Measurements from ENCODE around the gene NUP37.
"Not testable (repeated sequence)": the region's sequence is repeated elsewhere in the genome, so short reads cannot be mapped to it uniquely, and the experiment has no call there.

The NUP37 gene

GRCh38 chr12:102119674-102120563 lies at the start of gene NUP37, which contains the start of gene PARPBP:
NUP37 (minus strand) TSS chr12:102120114; CDS start chr12:102118518, 1,596 bp downstream.
PARPBP (plus strand) TSS chr12:102120183; CDS start chr12:102123889, 3,706 bp downstream.
- Histone ChIP-seq H3K9me3 (ENCODE audit: severe bottlenecking) (no peaks in the 10 kb centered on the region), H3K27me3 (ENCODE audit: insufficient read depth, poor library complexity, severe bottlenecking) (no peaks in the 10 kb centered on the region), H3K4me3 (ENCODE audit: severe bottlenecking) (peak within 1 kb of the TSS; percentile 84), H3K4me1 (ENCODE audit: insufficient read depth, poor library complexity, severe bottlenecking) (peaks cover 12% of the 10 kb centered on the region), H3K27ac (ENCODE audit: poor library complexity, severe bottlenecking) (peak within 1 kb of the TSS; percentile 74), H3K36me3 (ENCODE audit: low read depth) (peaks cover 51% of the 10 kb centered on the region)
- DNase-seq (ENCODE audit: low spot score) (peak; percentile 90), ATAC-seq (ENCODE audit: low read depth) (peak; percentile 95)
- TF ChIP-seq, protein P1, sequence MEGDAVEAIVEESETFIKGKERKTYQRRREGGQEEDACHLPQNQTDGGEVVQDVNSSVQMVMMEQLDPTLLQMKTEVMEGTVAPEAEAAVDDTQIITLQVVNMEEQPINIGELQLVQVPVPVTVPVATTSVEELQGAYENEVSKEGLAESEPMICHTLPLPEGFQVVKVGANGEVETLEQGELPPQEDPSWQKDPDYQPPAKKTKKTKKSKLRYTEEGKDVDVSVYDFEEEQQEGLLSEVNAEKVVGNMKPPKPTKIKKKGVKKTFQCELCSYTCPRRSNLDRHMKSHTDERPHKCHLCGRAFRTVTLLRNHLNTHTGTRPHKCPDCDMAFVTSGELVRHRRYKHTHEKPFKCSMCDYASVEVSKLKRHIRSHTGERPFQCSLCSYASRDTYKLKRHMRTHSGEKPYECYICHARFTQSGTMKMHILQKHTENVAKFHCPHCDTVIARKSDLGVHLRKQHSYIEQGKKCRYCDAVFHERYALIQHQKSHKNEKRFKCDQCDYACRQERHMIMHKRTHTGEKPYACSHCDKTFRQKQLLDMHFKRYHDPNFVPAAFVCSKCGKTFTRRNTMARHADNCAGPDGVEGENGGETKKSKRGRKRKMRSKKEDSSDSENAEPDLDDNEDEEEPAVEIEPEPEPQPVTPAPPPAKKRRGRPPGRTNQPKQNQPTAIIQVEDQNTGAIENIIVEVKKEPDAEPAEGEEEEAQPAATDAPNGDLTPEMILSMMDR (IDR thresholded peaks at IDR 0.05; ENCODE audit: poor library complexity, severe bottlenecking) = peak; percentile 6

DNA sequence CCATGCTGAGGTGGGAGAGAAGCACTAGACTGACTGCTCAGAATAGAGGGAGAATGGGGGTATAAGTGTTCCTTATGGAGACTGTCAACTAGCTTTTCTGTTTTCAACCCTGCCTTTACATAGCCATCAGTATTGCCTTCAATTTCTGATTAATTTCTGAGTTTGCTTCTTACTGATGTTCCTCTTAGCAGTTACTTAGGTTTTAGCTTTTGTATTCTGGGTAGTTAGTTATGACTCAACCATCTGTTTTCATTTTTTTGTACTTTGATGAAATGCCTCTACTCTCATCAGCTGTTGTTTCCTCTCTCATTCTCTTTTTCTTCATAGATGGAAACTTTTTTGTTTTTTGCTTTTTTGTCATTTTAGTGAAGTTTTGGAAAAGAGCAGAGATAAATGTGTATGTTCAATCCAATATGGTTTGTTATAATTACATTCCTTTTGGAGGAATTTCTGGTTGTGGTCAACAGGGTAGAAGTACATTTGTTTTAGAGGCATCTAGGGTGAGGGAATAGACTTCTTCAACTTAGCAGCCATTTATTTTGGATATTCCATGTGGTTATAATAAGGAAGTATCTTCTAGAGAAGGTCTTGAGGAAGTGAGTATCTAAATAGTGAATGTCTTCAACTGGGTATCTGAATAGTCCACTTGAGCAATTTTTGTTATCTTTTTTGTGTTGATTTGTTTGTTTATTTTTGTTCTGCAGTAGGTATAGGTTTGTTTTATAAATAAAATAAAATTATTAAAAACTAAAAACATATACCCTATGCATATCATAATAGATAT lies 48.1 kb upstream of the NUP37 start:
- H3K9me3 ChIP-seq (ENCODE audit: severe bottlenecking) = no peaks in the 10 kb centered on the region
- no peak overlapping the region for H3K4me3 ChIP-seq (ENCODE audit: severe bottlenecking)
- no peaks in the 10 kb centered on the region for H3K4me1 ChIP-seq (ENCODE audit: insufficient read depth, poor library complexity, severe bottlenecking)
- TF ChIP-seq, protein P1 (IDR thresholded peaks at IDR 0.05; ENCODE audit: poor library complexity, severe bottlenecking) = no peak
- H3K27ac ChIP-seq (ENCODE audit: poor library complexity, severe bottlenecking) = no peak overlapping the region
- DNase-seq (ENCODE audit: low spot score) (no peak), ATAC-seq (ENCODE audit: low read depth) (no peak)
- no peaks in the 10 kb centered on the region for H3K27me3 ChIP-seq (ENCODE audit: insufficient read depth, poor library complexity, severe bottlenecking)
- peaks cover 13% of the 10 kb centered on the region; the same call in 1 of the 2 replicates for H3K36me3 ChIP-seq (ENCODE audit: low read depth)

DNA sequence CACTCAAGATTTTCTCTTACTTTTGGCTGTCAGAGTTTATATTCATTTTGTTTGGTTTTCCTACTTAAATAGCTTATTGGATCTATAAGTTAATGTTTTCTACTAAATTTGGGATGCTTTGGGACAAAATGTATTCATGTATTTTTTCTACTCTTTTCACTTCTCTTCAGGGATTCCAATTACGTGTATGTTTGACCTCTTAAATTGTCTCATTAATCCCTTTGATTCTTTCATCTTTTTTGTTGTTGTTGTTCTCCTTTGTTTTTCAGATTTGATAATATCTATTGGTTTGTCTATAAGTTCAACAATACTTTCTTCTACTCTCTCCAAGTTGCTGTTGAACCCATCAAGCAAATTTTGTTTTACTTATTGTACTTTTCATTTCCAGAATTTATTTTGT lies 43.5 kb upstream of the NUP37 start:
- Histone ChIP-seq H3K4me3 (ENCODE audit: severe bottlenecking) (no peak overlapping the region), H3K36me3 (ENCODE audit: low read depth) (no peaks in the 10 kb centered on the region), H3K27ac (ENCODE audit: poor library complexity, severe bottlenecking) (no peak overlapping the region), H3K4me1 (ENCODE audit: insufficient read depth, poor library complexity, severe bottlenecking) (no peaks in the 10 kb centered on the region), H3K27me3 (ENCODE audit: insufficient read depth, poor library complexity, severe bottlenecking) (no peaks in the 10 kb centered on the region), H3K9me3 (ENCODE audit: severe bottlenecking) (no peaks in the 10 kb centered on the region)
- TF ChIP-seq, protein P1 (IDR thresholded peaks at IDR 0.05; ENCODE audit: poor library complexity, severe bottlenecking) = no peak
- no peak for ATAC-seq (ENCODE audit: low read depth)
- no peak for DNase-seq (ENCODE audit: low spot score)

DNA sequence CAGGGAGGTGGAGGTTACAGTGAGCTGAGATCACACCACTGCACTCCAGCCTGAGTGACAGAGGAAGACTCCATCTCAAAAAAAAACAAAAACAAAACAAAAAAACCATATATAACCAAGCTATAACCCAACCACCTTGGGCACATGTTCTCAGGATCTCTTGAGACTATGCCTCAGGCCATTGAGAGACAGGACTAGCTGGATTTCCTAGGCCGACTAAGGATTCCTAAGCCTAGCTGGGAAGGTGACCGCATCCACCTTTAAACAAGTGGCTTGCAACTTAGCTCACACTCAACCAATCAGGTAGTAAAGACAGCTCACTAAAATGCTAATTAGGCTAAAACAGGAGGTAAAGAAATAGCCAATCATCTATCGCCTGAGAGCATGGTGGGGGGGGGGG lies 35.3 kb upstream of the NUP37 start:
- H3K27ac ChIP-seq (ENCODE audit: poor library complexity, severe bottlenecking); H3K4me1 ChIP-seq (ENCODE audit: insufficient read depth, poor library complexity, severe bottlenecking); H3K36me3 ChIP-seq (ENCODE audit: low read depth); DNase-seq (ENCODE audit: low spot score); ATAC-seq (ENCODE audit: low read depth); H3K4me3 ChIP-seq (ENCODE audit: severe bottlenecking); H3K27me3 ChIP-seq (ENCODE audit: insufficient read depth, poor library complexity, severe bottlenecking); H3K9me3 ChIP-seq (ENCODE audit: severe bottlenecking): not testable (repeated sequence)

DNA sequence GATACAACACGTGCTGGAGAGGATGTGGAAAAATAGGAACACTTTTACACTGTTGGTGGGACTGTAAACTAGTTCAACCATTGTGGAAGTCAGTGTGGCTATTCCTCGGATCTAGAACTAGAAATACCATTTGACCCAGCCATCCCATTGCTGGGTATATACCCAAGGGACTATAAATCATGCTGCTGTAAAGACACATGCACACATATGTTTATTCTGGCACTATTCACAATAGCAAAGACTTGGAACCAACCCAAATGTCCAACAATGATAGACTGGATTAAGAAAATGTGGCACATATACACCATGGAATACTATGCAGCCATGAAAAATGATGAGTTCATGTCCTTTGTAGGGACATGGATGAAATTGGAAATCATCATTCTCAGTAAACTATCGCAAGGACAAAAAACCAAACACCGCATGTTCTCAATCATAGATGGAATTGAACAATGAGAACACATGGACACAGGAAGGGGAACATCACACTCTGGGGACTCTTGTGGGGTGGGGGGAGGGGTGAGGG lies 27.2 kb upstream of the NUP37 start:
- not testable (repeated sequence) for H3K4me3 ChIP-seq (ENCODE audit: severe bottlenecking); H3K27ac ChIP-seq (ENCODE audit: poor library complexity, severe bottlenecking); DNase-seq (ENCODE audit: low spot score); H3K9me3 ChIP-seq (ENCODE audit: severe bottlenecking); H3K36me3 ChIP-seq (ENCODE audit: low read depth); H3K27me3 ChIP-seq (ENCODE audit: insufficient read depth, poor library complexity, severe bottlenecking); H3K4me1 ChIP-seq (ENCODE audit: insufficient read depth, poor library complexity, severe bottlenecking); ATAC-seq (ENCODE audit: low read depth)
